Peyer's patch (tissue), 4 donors: Measurements from ENCODE around the gene PEA15. TPM values are rescaled to one million over a fixed set of nuclear protein-coding genes. Genes with fewer than 3 reads are reported as not detected.

Experiments
- DNase-seq, 3 donors: peaks; one replicate each; pipeline ENCODE4 v3.0.0-alpha.2; 2017 to 2019
- H3K27ac ChIP-seq, 4 donors: fragments of 200-600 bp; sonication (generic); one replicate each; pipeline ENCODE4 v1.5.1; 2016 to 2019
- H3K27me3 ChIP-seq, 2 donors: fragments of 200-600 bp; sonication (generic); one replicate each; pipeline ENCODE4 v1.5.1; 2019
- H3K36me3 ChIP-seq, 3 donors: fragments of 200-600 bp; sonication (generic); one replicate each; pipeline ENCODE4 v1.5.1; 2016 to 2019
- H3K4me1 ChIP-seq, 4 donors: fragments of 200-600 bp; sonication (generic); one replicate each; pipeline ENCODE4 v1.5.1; 2016 to 2019
- H3K4me3 ChIP-seq, 4 donors: fragments of 200-600 bp; sonication (generic); 1 replicate in 3 of 4; 2 replicates in 1 of 4; pipeline ENCODE4 v1.5.1; 2016 to 2019; ENCODE audit warnings: mild to moderate bottlenecking in 1 of 4
- H3K9me3 ChIP-seq, 4 donors: fragments of 200-600 bp; sonication (generic); one replicate each; pipeline ENCODE4 v1.5.1; 2016 to 2019; ENCODE audit warnings: mild to moderate bottlenecking in 1 of 4
- POLR2A ChIP-seq, 2 donors: fragments of 450-650 bp; IDR thresholded peaks; one replicate each; pipeline ENCODE4 v1.5.1; 2017; ENCODE audit warnings: antibody characterized with exemption in 2 of 2, mild to moderate bottlenecking in 2 of 2, moderate library complexity in 2 of 2
- total RNA-seq, 4 donors: library from RNA; depleted of rRNA; stranded (reverse); fragments of >200 nt; gene quantifications; one replicate each; pipeline ENCODE4 v1.1.0, GENCODE V29; 2016
- TF ChIP-seq, protein P1 (sequence below), 6 experiments: fragments of 450-650 bp in 4 of 6; fragments of 200-600 bp in 2 of 6; sonication (generic) in 1 of 6; IDR thresholded peaks; one replicate each; pipeline ENCODE4 v1.5.1; 2017 to 2019; ENCODE audit warnings: antibody characterized with exemption in 6 of 6, mild to moderate bottlenecking in 3 of 6, moderate library complexity in 1 of 6

PEA15 gene
- total RNA-seq, 4 donors from 2014 or later: 10.2 to 34.7 (median 17.3) TPM

DNA sequence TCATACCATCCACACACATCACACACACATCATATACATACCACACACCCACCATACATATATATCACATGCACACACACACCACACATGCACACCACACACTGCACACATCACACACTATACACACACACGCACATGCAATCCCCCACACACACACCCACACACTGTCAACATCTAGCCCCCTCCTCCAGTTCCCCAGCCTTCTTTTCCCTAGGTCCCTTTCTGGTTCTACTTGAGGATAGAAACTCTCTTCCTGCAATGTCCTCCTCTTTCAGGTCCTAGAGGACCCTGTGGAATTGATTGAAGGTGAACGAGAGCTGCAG is 10.5 kb upstream of the PEA15 start:
- no peaks in the 10 kb centered on the region for H3K9me3 ChIP-seq
- H3K36me3 ChIP-seq: no peaks in the 10 kb centered on the region
- no peak overlapping the region for H3K4me3 ChIP-seq
- TF ChIP-seq, protein P1, sequence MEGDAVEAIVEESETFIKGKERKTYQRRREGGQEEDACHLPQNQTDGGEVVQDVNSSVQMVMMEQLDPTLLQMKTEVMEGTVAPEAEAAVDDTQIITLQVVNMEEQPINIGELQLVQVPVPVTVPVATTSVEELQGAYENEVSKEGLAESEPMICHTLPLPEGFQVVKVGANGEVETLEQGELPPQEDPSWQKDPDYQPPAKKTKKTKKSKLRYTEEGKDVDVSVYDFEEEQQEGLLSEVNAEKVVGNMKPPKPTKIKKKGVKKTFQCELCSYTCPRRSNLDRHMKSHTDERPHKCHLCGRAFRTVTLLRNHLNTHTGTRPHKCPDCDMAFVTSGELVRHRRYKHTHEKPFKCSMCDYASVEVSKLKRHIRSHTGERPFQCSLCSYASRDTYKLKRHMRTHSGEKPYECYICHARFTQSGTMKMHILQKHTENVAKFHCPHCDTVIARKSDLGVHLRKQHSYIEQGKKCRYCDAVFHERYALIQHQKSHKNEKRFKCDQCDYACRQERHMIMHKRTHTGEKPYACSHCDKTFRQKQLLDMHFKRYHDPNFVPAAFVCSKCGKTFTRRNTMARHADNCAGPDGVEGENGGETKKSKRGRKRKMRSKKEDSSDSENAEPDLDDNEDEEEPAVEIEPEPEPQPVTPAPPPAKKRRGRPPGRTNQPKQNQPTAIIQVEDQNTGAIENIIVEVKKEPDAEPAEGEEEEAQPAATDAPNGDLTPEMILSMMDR (IDR thresholded peaks at IDR 0.05): no peak
- TF ChIP-seq POLR2A (IDR thresholded peaks at IDR 0.05): no peak
- no peak for DNase-seq
- H3K4me1 ChIP-seq: peaks cover 0 to 11% (median 2%) of the 10 kb centered on the region in 4 donors
- H3K27me3 ChIP-seq: no peaks in the 10 kb centered on the region
- no peak overlapping the region for H3K27ac ChIP-seq

DNA sequence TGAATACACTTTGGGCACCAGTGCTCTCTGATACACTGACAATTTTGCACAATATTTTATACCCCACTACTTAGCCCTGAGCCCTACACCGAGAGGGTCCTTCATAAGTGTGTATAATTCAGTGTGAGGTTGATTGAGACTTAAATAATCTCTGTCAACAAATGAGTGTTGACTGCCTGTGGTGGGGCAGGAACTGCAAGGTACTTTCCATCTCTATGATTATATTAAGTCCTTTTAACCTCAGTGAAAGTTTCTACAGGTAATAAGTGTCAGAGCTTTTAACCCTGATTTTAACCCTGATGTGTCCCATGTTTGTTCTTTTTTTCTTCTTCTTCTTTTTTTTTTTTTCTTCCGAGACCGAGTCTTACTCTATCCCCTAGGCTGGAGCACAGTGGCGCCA is 9.0 kb upstream of the PEA15 start:
- TF ChIP-seq, protein P1 (IDR thresholded peaks at IDR 0.05): no peak
- no peak for TF ChIP-seq POLR2A (IDR thresholded peaks at IDR 0.05)
- no peak overlapping the region for H3K4me3 ChIP-seq
- H3K27me3 ChIP-seq: no peaks in the 10 kb centered on the region
- H3K27ac ChIP-seq: no peak overlapping the region
- no peaks in the 10 kb centered on the region for H3K9me3 ChIP-seq
- no peak for DNase-seq
- H3K4me1 ChIP-seq: peaks cover 0 to 11% (median 2%) of the 10 kb centered on the region in 4 donors
- no peaks in the 10 kb centered on the region for H3K36me3 ChIP-seq

DNA sequence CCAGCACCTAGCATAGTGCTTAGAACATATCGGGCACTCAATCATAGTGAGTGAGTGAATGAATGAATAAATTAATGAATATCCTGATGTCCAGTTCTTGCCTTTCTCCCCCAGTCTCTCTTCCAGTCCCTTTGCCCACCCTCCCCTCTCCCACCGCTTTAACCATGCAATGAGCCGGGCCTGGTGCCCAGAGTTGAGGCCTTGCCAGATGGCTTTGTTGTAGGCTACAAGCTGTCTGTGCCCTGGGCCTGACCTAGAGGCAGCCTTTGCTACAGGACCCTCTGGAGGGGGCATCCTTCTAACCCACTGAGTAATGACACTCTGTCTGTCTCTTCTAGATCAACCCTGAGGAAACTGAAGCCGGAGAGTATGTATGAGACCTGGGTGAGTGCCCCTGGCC is 8.0 kb upstream of the PEA15 start:
- H3K36me3 ChIP-seq: no peaks in the 10 kb centered on the region
- no peak for DNase-seq
- peaks cover 0 to 11% (median 2%) of the 10 kb centered on the region in 4 donors for H3K4me1 ChIP-seq
- no peak overlapping the region for H3K27ac ChIP-seq
- no peaks in the 10 kb centered on the region for H3K27me3 ChIP-seq
- no peak overlapping the region for H3K4me3 ChIP-seq
- H3K9me3 ChIP-seq: no peaks in the 10 kb centered on the region
- TF ChIP-seq POLR2A (IDR thresholded peaks at IDR 0.05): no peak
- TF ChIP-seq, protein P1 (IDR thresholded peaks at IDR 0.05): no peak

DNA sequence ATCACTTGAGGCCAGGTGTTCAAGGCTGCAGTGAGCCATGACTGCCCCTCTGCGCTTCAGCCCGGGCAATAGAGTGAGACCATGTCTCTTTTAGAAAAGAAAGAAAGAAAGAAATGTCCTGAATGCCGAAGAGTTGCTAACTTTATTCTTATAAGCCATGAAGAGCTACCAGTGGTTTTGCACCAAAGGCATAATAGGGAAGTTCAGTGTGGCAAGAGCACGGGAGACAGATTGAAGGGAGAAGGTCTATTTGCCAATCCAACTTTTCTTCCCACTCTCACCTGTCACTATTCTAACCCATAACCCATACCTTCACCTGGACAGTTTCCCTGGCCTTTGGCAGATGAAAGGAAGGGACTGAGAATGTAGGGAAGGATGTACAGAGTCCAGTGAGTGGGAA is 4.4 kb upstream of the PEA15 start:
- TF ChIP-seq POLR2A (IDR thresholded peaks at IDR 0.05): no peak
- TF ChIP-seq, protein P1 (IDR thresholded peaks at IDR 0.05): no peak
- H3K27ac ChIP-seq: no peak overlapping the region
- peaks cover 0 to 6% (median 2%) of the 10 kb centered on the region in 4 donors for H3K4me1 ChIP-seq
- no peaks in the 10 kb centered on the region for H3K36me3 ChIP-seq
- no peak for DNase-seq
- H3K4me3 ChIP-seq: no peak overlapping the region
- H3K27me3 ChIP-seq: no peaks in the 10 kb centered on the region
- H3K9me3 ChIP-seq: no peaks in the 10 kb centered on the region

DNA sequence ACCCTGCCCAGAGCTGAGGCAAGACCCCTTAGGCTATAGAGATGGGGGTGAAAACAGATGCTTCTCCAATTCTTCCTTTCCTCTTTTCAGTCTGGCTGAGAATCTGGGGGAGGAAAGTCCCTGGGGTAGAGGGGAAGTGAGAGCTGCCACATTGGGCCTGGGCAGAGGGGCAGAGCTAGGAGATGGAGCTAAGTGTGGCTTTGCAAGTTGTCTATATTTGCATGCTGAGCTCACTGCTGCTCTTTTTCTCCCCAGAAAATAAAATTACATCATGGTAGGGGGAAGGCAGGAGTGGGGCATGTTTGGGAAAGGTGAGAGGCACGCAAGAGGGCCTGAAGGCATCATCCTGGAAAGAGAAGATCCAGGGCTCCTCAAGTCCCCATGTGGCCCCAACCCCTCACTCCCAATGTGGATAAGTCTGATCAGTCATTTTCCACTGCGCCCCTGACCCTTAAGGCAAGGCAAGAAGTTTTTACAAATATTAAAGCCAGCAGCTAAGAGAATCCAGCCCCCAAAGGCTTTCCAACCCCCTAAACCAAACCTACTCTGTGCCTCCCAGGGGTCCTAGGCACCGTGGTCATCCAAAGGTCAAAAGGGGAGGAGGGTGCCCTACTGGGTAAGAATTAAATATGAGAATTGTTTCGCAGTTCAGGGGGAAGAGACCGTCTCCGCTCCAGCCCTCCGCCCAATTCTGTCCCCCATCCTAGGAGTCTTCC is 500 bp upstream of the PEA15 start:
- H3K36me3 ChIP-seq: peaks cover 0 to 4% (median 0%) of the 10 kb centered on the region in 3 donors
- DNase-seq: peak in 2 of 3 donors; percentile 62 to 67
- H3K4me1 ChIP-seq: peaks cover 0 to 16% (median 8%) of the 10 kb centered on the region in 4 donors
- no peaks in the 10 kb centered on the region for H3K27me3 ChIP-seq
- H3K27ac ChIP-seq: peak overlapping the region; percentile 86 to 93 (median 88)
- no peak for TF ChIP-seq POLR2A (IDR thresholded peaks at IDR 0.05)
- TF ChIP-seq, protein P1 (IDR thresholded peaks at IDR 0.05): no peak
- no peaks in the 10 kb centered on the region for H3K9me3 ChIP-seq
- peak overlapping the region; percentile 78 to 94 (median 84) for H3K4me3 ChIP-seq
